HL-60 (cell line): ENCODE data around the gene ENTPD2.

Source experiments
- GABPA ChIP-seq: IDR thresholded peaks from 2 replicates; pipeline ENCODE4 v1.6.1; 2012; ENCODE audit warnings: low read depth
- POLR2AphosphoS5 ChIP-seq: IDR thresholded peaks from 2 replicates; pipeline ENCODE4 v1.6.1; 2012; ENCODE audit warnings: low read depth
- REST ChIP-seq: IDR thresholded peaks from 2 replicates; pipeline ENCODE4 v1.6.1; 2012; ENCODE audit warnings: low read depth; ENCODE audit not compliant: insufficient replicate concordance
- SPI1 ChIP-seq: IDR thresholded peaks from 2 replicates; pipeline ENCODE4 v1.6.1; 2012; ENCODE audit warnings: low read depth, mild to moderate bottlenecking, borderline replicate concordance
- TF ChIP-seq, protein P1 (sequence below): IDR thresholded peaks from one replicate; pipeline ENCODE4 v1.5.1; 2011; ENCODE audit warnings: low read length, control low read depth, inconsistent platforms; ENCODE audit not compliant: insufficient read depth

DNA sequence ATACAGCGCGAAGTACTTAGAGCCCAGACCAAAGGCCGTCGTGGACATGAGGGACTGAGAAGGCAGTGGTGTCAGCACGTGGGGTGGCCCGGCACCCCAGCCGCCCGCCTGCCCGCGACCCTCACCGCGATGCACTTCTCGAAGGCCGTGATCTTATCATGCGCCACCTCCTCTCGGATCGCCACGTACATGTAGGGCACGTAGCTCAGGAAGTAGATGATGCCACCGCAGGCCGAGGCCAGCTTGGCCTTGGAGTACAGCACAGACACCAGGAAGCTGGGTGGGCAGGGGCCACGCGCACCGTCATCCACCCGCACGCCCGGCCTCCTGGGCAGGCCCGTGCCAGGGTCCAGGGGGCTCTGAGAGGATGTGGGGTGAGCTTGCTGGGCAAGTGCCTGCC lies 36.8 kb downstream of the ENTPD2 start:
- TF ChIP-seq, protein P1, sequence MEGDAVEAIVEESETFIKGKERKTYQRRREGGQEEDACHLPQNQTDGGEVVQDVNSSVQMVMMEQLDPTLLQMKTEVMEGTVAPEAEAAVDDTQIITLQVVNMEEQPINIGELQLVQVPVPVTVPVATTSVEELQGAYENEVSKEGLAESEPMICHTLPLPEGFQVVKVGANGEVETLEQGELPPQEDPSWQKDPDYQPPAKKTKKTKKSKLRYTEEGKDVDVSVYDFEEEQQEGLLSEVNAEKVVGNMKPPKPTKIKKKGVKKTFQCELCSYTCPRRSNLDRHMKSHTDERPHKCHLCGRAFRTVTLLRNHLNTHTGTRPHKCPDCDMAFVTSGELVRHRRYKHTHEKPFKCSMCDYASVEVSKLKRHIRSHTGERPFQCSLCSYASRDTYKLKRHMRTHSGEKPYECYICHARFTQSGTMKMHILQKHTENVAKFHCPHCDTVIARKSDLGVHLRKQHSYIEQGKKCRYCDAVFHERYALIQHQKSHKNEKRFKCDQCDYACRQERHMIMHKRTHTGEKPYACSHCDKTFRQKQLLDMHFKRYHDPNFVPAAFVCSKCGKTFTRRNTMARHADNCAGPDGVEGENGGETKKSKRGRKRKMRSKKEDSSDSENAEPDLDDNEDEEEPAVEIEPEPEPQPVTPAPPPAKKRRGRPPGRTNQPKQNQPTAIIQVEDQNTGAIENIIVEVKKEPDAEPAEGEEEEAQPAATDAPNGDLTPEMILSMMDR: no peak
- TF ChIP-seq REST (no peak), GABPA (no peak), POLR2AphosphoS5 (no peak), SPI1 (no peak)
